Mammary epithelial cell (primary cell): ENCODE measurements around the gene SPACA7.

Source experiments
- EZH2 ChIP-seq: IDR thresholded peaks from 2 replicates; pipeline ENCODE4 v1.6.1; 2012; ENCODE audit warnings: low read length, inconsistent platforms, borderline replicate concordance
- TF ChIP-seq, protein P1 (sequence below), 2 donors: IDR thresholded peaks in 1 of 2; conservative IDR thresholded peaks in 1 of 2; 2 replicates each; pipeline ENCODE4 v1.5.1; 2011 to 2012; ENCODE audit warnings: inconsistent platforms in 2 of 2, low read length in 2 of 2, mild to moderate bottlenecking in 2 of 2, control low read depth in 1 of 2, low read depth in 1 of 2; ENCODE audit not compliant: insufficient read depth in 1 of 2; ENCODE audit errors: extremely low read depth in 1 of 2

DNA sequence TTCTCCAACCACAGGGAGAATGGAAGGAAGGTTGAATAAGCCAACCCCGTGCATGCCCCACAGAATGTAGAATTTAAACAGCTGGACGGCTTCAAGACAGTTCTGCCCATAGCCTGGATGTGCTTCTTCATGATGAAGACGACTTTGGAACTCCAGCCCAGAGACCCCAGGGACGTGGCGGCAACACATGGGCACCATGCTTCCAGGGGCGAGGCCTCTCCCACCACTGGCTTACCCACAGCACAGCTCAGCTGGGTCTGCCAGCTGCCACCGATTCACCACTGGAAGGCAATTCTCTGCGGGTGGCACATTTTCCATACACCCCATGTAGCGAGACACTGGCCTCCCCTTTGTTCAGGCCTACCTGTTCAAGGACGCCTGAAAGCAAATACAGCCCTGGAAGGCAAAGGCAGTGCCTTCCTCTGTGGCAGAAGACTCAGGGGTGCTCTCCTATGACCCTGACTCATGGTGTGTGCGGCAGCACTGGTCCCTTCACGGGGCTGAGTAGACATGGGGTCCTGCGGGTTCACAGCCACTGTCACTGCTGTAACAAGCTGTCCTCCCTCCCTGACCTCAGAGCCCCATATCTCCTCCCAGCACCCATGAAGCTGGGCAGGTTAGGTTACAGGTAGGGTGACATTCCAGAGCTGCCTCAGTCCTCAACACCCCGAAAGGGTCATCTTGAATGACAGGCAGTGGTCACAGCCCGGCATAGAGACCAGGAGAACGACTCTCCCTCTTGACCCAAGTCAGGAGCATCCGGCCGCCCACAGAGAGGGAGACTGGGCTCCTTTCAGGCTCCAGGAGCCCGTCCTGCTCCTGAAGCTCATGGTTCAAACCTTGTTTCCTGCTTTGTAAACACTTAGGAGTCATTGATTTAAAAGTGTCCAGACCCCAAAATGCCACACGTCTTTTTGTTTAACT lies 72.7 kb downstream of the SPACA7 start:
- TF ChIP-seq, protein P1, sequence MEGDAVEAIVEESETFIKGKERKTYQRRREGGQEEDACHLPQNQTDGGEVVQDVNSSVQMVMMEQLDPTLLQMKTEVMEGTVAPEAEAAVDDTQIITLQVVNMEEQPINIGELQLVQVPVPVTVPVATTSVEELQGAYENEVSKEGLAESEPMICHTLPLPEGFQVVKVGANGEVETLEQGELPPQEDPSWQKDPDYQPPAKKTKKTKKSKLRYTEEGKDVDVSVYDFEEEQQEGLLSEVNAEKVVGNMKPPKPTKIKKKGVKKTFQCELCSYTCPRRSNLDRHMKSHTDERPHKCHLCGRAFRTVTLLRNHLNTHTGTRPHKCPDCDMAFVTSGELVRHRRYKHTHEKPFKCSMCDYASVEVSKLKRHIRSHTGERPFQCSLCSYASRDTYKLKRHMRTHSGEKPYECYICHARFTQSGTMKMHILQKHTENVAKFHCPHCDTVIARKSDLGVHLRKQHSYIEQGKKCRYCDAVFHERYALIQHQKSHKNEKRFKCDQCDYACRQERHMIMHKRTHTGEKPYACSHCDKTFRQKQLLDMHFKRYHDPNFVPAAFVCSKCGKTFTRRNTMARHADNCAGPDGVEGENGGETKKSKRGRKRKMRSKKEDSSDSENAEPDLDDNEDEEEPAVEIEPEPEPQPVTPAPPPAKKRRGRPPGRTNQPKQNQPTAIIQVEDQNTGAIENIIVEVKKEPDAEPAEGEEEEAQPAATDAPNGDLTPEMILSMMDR (conservative IDR thresholded peaks at IDR 0.05 in 1 of 2, IDR thresholded peaks at IDR 0.05 in 1 of 2; ENCODE audit: extremely low read depth in 1 of 2, insufficient read depth in 1 of 2, low read depth in 1 of 2, low read length in 2 of 2): no peak
- no peak for TF ChIP-seq EZH2
